Liver (tissue), 9 donors: Measurements from ENCODE around the gene THBD. TPM values are rescaled to one million over a fixed set of nuclear protein-coding genes. Genes with fewer than 3 reads are reported as not detected.

Experiments used
- DNase-seq: peaks from one replicate; pipeline ENCODE4 v3.0.0-alpha.2; 2017; ENCODE audit warnings: low spot score
- H3K27ac ChIP-seq, 2 donors: one replicate each; pipeline ENCODE4 v1.7.0; 2013; ENCODE audit warnings: inconsistent platforms in 2 of 2, low read length in 2 of 2, control low read depth in 1 of 2, low read depth in 1 of 2, mild to moderate bottlenecking in 1 of 2
- H3K27me3 ChIP-seq, 4 donors: one replicate each; pipeline versions ENCODE4 v1.6.1 to v1.7.0; 2013; ENCODE audit warnings: low read length in 3 of 4, inconsistent platforms in 1 of 4, mild to moderate bottlenecking in 1 of 4, moderate library complexity in 1 of 4; ENCODE audit not compliant: control insufficient read depth in 4 of 4, insufficient read depth in 4 of 4
- H3K36me3 ChIP-seq, 4 donors: one replicate each; pipeline versions ENCODE4 v1.6.1 to v1.7.0; 2013; ENCODE audit warnings: low read length in 3 of 4, mild to moderate bottlenecking in 3 of 4, low read depth in 1 of 4, moderate library complexity in 1 of 4; ENCODE audit not compliant: control insufficient read depth in 4 of 4, insufficient read depth in 3 of 4
- H3K4me1 ChIP-seq, 4 donors: one replicate each; pipeline versions ENCODE4 v1.6.1 to v1.7.0; 2013; ENCODE audit warnings: low read length in 3 of 4, mild to moderate bottlenecking in 3 of 4, moderate library complexity in 1 of 4; ENCODE audit not compliant: control insufficient read depth in 4 of 4, insufficient read depth in 4 of 4
- H3K4me3 ChIP-seq, 3 donors: one replicate each; pipeline versions ENCODE4 v1.6.1 to v1.7.0; 2013; ENCODE audit warnings: low read length in 3 of 3, control low read depth in 1 of 3, low read depth in 1 of 3, mild to moderate bottlenecking in 1 of 3
- H3K9ac ChIP-seq, 2 donors: one replicate each; pipeline ENCODE4 v1.7.0; 2013; ENCODE audit warnings: low read length in 2 of 2, mild to moderate bottlenecking in 2 of 2, moderate library complexity in 2 of 2, control low read depth in 1 of 2, low read depth in 1 of 2
- H3K9me3 ChIP-seq, 4 donors: one replicate each; pipeline versions ENCODE4 v1.6.1 to v1.7.0; 2013; ENCODE audit warnings: low read length in 3 of 4; ENCODE audit not compliant: control insufficient read depth in 4 of 4
- EGR1 ChIP-seq, 2 donors: IDR thresholded peaks; 2 replicates each; pipeline ENCODE4 v1.6.1; 2016 to 2018; ENCODE audit warnings: antibody characterized with exemption in 2 of 2, low read depth in 2 of 2
- FOXA1 ChIP-seq: IDR thresholded peaks from 2 replicates; pipeline ENCODE4 v1.6.1; 2016; ENCODE audit warnings: antibody characterized with exemption
- FOXA2 ChIP-seq: IDR thresholded peaks from 2 replicates; pipeline ENCODE4 v1.6.1; 2016; ENCODE audit warnings: antibody characterized with exemption
- GABPA ChIP-seq, 2 donors: IDR thresholded peaks in 1 of 2; conservative IDR thresholded peaks in 1 of 2; 2 replicates each; pipeline ENCODE4 v1.6.1; 2016; ENCODE audit warnings: antibody characterized with exemption in 2 of 2, mild to moderate bottlenecking in 1 of 2, moderate library complexity in 1 of 2
- HNF4A ChIP-seq, 2 donors: conservative IDR thresholded peaks; 2 replicates each; pipeline ENCODE4 v1.6.1; 2016; ENCODE audit warnings: antibody characterized with exemption in 2 of 2, mild to moderate bottlenecking in 2 of 2
- HNF4G ChIP-seq: IDR thresholded peaks from 2 replicates; pipeline ENCODE4 v1.6.1; 2016; ENCODE audit warnings: antibody characterized with exemption
- JUND ChIP-seq, 2 donors: IDR thresholded peaks; 2 replicates each; pipeline ENCODE4 v1.6.1; 2016; ENCODE audit warnings: antibody characterized with exemption in 2 of 2
- NR2F2 ChIP-seq: IDR thresholded peaks from 2 replicates; pipeline ENCODE4 v1.6.1; 2016; ENCODE audit warnings: antibody characterized with exemption
- RAD21 ChIP-seq, 2 donors: IDR thresholded peaks; 2 replicates each; pipeline ENCODE4 v1.6.1; 2016; ENCODE audit warnings: antibody characterized with exemption in 2 of 2, mild to moderate bottlenecking in 2 of 2
- RXRA ChIP-seq, 2 donors: IDR thresholded peaks; 2 replicates each; pipeline ENCODE4 v1.6.1; 2017 to 2018; ENCODE audit warnings: antibody characterized with exemption in 2 of 2, mild to moderate bottlenecking in 1 of 2
- SP1 ChIP-seq: IDR thresholded peaks from 2 replicates; pipeline ENCODE4 v1.6.1; 2018; ENCODE audit warnings: antibody characterized with exemption, mild to moderate bottlenecking
- TAF1 ChIP-seq: conservative IDR thresholded peaks from 2 replicates; pipeline ENCODE4 v1.6.1; 2016; ENCODE audit warnings: antibody characterized with exemption, mild to moderate bottlenecking
- YY1 ChIP-seq: IDR thresholded peaks from 2 replicates; pipeline ENCODE4 v1.6.1; 2016; ENCODE audit warnings: antibody characterized with exemption, mild to moderate bottlenecking
- WGBS: extraction: QIAGEN DNeasy Blood & Tissue Kit; methylation state at CpG from one replicate; pipeline ENCODE4 v1.1.7; 2013; 5-methylcytosine and 5-hydroxymethylcytosine counted together
- polyA plus RNA-seq, 2 donors: library from polyadenylated mRNA; stranded (reverse) in 1 of 2; unstranded in 1 of 2; fragments of 200-250 nt in 1 of 2; fragments of >200 nt in 1 of 2; fragmentation: Nextera tagmentation in 1 of 2; extraction: Ambion mirVana in 1 of 2; gene quantifications; one replicate each; pipeline versions ENCODE4 v1.2.1 to v1.2.3, GENCODE V29; 2013 to 2015
- total RNA-seq, 2 donors: library from RNA; depleted of rRNA; stranded (reverse); fragments of >200 nt; gene quantifications; one replicate each; pipeline ENCODE4 v1.2.3, GENCODE V29; 2014
- TF ChIP-seq, protein P1 (sequence below): fragments of 150-350 bp; IDR thresholded peaks from 2 replicates; pipeline ENCODE4 v1.5.1; 2017; ENCODE audit warnings: improper control_type of control experiment, low read depth, low read length; ENCODE audit not compliant: missing input control
- TF ChIP-seq, protein P2 (sequence below): IDR thresholded peaks from 2 replicates; pipeline ENCODE4 v1.6.1; 2016; ENCODE audit warnings: antibody characterized with exemption
- TF ChIP-seq, protein P3 (sequence below): IDR thresholded peaks from 2 replicates; pipeline ENCODE4 v1.6.1; 2016; ENCODE audit warnings: antibody characterized with exemption
- TF ChIP-seq, protein P4 (sequence below): IDR thresholded peaks from 2 replicates; pipeline ENCODE4 v1.6.1; 2016; ENCODE audit warnings: antibody characterized with exemption, mild to moderate bottlenecking
- TF ChIP-seq, protein P5 (sequence below): IDR thresholded peaks from 2 replicates; pipeline ENCODE4 v1.6.1; 2016; ENCODE audit warnings: antibody characterized with exemption
- donor health status: healthy.
- donor health status: healthy.
- donor health status: healthy.
- donor health status: healthy.
- donor health status: healthy.

Gene THBD
- total and polyA plus RNA-seq, 4 donors: 1.4 to 6.6 (median 3.1) TPM

DNA sequence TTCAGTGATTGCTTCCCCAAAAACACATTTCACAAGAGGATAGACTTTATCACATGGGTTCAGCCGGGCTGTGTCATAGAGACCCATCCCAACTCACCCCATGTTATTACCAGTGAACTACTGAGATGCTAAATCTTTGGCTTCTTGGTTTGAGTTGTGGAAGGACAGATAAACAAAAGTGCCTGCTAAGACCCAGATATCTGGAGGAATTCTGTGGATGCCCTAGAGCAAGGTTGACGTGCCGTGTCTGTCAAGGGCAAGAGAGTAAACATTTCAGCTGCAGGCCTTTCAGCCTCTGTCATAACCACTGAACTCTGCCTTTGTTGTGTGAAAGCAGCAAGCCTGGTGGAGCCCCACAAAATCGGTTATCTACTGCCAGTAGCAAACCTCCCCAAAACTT is 11.2 kb upstream of the THBD start:
- no peaks in the 10 kb centered on the region for H3K36me3 ChIP-seq
- peaks cover 0 to 2% (median 0%) of the 10 kb centered on the region in 4 donors for H3K27me3 ChIP-seq
- no peak for DNase-seq
- 50% methylated on average over 4 of the region's 4 CpGs for WGBS
- TF ChIP-seq, protein P1, sequence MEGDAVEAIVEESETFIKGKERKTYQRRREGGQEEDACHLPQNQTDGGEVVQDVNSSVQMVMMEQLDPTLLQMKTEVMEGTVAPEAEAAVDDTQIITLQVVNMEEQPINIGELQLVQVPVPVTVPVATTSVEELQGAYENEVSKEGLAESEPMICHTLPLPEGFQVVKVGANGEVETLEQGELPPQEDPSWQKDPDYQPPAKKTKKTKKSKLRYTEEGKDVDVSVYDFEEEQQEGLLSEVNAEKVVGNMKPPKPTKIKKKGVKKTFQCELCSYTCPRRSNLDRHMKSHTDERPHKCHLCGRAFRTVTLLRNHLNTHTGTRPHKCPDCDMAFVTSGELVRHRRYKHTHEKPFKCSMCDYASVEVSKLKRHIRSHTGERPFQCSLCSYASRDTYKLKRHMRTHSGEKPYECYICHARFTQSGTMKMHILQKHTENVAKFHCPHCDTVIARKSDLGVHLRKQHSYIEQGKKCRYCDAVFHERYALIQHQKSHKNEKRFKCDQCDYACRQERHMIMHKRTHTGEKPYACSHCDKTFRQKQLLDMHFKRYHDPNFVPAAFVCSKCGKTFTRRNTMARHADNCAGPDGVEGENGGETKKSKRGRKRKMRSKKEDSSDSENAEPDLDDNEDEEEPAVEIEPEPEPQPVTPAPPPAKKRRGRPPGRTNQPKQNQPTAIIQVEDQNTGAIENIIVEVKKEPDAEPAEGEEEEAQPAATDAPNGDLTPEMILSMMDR: no peak
- H3K9me3 ChIP-seq: peaks cover 0 to 5% (median 2%) of the 10 kb centered on the region in 4 donors
- H3K27ac ChIP-seq: no peak overlapping the region
- no peak overlapping the region for H3K4me3 ChIP-seq
- H3K9ac ChIP-seq: no peak overlapping the region
- no peaks in the 10 kb centered on the region for H3K4me1 ChIP-seq

DNA sequence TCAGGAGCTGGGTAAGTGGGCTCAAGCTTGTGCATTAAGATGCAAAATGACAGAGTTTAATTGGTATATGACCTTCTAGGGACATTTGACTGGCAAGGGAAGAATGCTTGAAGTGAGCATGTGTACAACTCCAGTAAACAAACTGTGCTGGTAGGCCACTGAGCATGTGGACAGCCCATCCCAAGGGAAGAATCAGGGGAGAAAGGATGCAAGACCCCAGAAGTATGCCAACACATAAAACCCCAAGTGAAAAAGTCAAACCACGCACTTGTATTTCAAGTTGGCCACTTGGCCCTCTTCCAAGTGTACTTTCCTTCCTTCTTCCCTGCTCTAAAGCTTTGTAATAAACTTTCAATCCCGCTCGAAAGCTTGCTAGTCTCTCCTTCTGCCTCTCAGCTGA is 10.4 kb upstream of the THBD start:
- WGBS: 54% methylated on average over 3 of the region's 3 CpGs
- Histone ChIP-seq H3K27me3 (peaks cover 0 to 2% (median 0%) of the 10 kb centered on the region in 4 donors), H3K36me3 (no peaks in the 10 kb centered on the region), H3K4me1 (no peaks in the 10 kb centered on the region), H3K27ac (no peak overlapping the region), H3K9me3 (peaks cover 0 to 5% (median 2%) of the 10 kb centered on the region in 4 donors), H3K4me3 (no peak overlapping the region), H3K9ac (no peak overlapping the region)
- no peak for DNase-seq
- no peak for TF ChIP-seq SP1
- TF ChIP-seq RAD21 (IDR thresholded peaks at IDR 0.05): no peak
- no peak for TF ChIP-seq GABPA (IDR thresholded peaks at IDR 0.05 in 1 of 2, conservative IDR thresholded peaks at IDR 0.05 in 1 of 2)
- no peak for TF ChIP-seq YY1
- no peak for TF ChIP-seq JUND (IDR thresholded peaks at IDR 0.05)
- no peak for TF ChIP-seq HNF4A (conservative IDR thresholded peaks at IDR 0.05)
- TF ChIP-seq FOXA2: no peak
- TF ChIP-seq, protein P2, sequence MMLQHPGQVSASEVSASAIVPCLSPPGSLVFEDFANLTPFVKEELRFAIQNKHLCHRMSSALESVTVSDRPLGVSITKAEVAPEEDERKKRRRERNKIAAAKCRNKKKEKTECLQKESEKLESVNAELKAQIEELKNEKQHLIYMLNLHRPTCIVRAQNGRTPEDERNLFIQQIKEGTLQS: no peak
- TF ChIP-seq TAF1: no peak
- TF ChIP-seq NR2F2: no peak
- TF ChIP-seq, protein P3, sequence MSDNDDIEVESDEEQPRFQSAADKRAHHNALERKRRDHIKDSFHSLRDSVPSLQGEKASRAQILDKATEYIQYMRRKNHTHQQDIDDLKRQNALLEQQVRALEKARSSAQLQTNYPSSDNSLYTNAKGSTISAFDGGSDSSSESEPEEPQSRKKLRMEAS: no peak
- TF ChIP-seq, protein P4, sequence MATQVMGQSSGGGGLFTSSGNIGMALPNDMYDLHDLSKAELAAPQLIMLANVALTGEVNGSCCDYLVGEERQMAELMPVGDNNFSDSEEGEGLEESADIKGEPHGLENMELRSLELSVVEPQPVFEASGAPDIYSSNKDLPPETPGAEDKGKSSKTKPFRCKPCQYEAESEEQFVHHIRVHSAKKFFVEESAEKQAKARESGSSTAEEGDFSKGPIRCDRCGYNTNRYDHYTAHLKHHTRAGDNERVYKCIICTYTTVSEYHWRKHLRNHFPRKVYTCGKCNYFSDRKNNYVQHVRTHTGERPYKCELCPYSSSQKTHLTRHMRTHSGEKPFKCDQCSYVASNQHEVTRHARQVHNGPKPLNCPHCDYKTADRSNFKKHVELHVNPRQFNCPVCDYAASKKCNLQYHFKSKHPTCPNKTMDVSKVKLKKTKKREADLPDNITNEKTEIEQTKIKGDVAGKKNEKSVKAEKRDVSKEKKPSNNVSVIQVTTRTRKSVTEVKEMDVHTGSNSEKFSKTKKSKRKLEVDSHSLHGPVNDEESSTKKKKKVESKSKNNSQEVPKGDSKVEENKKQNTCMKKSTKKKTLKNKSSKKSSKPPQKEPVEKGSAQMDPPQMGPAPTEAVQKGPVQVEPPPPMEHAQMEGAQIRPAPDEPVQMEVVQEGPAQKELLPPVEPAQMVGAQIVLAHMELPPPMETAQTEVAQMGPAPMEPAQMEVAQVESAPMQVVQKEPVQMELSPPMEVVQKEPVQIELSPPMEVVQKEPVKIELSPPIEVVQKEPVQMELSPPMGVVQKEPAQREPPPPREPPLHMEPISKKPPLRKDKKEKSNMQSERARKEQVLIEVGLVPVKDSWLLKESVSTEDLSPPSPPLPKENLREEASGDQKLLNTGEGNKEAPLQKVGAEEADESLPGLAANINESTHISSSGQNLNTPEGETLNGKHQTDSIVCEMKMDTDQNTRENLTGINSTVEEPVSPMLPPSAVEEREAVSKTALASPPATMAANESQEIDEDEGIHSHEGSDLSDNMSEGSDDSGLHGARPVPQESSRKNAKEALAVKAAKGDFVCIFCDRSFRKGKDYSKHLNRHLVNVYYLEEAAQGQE: no peak
- no peak for TF ChIP-seq FOXA1
- TF ChIP-seq, protein P5, sequence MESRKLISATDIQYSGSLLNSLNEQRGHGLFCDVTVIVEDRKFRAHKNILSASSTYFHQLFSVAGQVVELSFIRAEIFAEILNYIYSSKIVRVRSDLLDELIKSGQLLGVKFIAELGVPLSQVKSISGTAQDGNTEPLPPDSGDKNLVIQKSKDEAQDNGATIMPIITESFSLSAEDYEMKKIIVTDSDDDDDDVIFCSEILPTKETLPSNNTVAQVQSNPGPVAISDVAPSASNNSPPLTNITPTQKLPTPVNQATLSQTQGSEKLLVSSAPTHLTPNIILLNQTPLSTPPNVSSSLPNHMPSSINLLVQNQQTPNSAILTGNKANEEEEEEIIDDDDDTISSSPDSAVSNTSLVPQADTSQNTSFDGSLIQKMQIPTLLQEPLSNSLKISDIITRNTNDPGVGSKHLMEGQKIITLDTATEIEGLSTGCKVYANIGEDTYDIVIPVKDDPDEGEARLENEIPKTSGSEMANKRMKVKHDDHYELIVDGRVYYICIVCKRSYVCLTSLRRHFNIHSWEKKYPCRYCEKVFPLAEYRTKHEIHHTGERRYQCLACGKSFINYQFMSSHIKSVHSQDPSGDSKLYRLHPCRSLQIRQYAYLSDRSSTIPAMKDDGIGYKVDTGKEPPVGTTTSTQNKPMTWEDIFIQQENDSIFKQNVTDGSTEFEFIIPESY: no peak
- TF ChIP-seq EGR1 (IDR thresholded peaks at IDR 0.05; ENCODE audit: low read depth in 2 of 2): no peak
- TF ChIP-seq RXRA (IDR thresholded peaks at IDR 0.05): no peak
- no peak for TF ChIP-seq HNF4G
- TF ChIP-seq, protein P1: no peak
